ENCODE data around the gene POC1B.

Gene POC1B

DNA sequence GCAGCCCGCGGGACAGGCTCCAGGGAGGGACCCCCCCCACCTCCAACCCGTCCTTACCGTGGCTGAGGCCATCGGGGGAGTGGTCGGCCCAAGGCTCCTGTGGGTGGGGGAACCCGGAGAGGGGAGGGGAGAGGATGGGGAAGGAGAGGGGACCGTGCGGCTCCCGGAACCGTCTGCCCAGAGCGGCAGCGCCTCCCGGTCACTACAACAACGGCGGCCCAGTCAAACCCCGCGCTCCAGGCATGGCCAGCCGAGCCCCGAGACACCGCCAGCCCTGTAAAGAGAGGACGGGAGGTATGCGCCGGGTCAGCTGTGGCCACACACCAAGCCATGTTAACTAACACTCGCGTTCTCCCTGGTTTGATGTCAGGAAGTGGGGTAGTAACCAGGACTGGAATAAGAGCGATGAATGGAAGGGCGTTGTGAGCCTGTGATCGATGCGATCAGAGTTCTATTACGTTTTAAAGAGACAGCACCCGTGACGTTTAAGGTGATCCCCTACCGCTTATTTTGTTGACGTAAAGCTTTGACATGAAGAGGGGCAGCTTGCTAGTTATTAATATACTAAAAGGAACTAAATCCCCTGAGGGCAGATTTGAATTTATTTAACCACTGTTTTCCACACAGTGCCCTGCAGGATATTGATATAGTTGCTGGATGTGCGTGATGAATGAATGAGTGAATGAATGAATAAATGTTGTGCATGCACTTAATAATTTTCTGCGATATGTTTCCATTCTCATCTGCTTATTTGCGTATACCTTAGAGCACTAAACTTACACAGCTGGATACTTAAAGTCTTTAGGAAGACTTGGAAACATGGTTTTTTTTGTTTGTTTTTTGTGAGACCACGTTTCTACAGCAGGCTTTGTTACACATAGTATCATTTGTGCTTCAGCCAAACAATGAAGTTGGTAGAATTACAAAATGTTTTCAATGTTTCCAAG, at the start of gene POC1B:
TSS of gene POC1B (minus strand) at position 224 of the 947 bp plus-strand sequence. CDS start at position 72, 152 bp downstream.
- DNase-seq, result peak; percentile 20 to 62 (median 37)

GRCh38 chr12:89575374-89575773, 49.5 kb upstream of the POC1B start:
- no peak for DNase-seq

DNA sequence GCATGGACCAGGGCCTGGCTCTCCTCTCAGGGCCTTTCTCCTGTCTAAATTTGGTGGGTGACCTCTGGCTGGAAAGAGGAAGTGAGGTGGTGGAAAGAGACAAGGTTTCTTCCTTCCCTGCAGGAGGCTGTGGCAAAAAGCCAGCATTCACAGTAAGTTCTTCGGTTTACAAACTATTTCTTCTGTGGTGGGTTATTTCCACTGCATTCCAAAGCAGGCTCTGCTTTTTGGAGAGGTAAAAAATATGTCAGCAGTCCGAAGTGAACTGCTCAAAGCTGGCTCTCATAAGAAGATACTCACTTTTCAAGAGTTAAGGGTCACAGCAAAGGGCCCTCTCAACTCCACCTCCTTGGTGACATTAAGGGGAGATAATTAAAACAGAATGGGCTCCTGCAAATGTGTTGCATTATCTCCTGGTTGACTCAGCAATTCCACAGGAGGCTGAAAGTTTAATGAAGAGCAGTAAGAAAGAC, 48.9 kb upstream of the POC1B start:
- DNase-seq, result no peak

DNA sequence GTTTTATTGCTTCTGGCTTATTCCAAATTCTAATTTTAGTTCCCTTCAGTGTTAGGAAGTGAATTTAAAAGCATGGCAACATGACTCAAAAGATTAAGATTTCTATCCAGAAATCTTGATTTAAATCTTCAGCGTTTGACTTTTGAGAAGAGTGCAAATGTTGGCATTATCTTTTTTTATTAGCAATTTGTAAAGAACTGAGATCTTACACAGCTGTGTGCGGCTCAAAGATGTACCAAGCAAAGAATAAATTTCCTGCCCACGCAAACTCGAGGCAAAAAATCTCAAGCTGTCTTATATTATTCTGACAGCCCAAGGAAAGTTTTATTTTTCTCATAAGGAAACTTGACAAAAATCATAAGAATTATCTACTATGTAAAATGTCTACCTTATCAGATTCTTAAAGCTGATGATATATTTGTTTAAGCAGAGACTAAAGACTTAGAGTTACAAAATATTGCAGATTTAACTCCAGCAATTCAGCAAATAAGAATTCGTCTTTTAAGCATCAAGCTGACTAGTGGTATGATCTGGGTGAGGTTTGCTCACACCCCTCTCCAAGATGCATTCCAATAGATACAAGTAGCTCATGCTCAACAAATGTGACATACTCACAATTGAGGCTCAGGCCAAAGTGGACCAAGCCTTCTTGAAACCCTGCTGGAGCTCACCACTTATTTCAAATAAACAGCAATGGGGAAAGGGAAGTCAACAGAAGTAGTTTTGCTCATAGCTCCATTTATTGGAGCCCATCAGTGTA, 47.4 kb upstream of the POC1B start:
- DNase-seq, result no peak

- DNase-seq, result no peak
Measured at GRCh38 chr12:89571491-89572195, 45.8 kb upstream of the POC1B start.

DNA sequence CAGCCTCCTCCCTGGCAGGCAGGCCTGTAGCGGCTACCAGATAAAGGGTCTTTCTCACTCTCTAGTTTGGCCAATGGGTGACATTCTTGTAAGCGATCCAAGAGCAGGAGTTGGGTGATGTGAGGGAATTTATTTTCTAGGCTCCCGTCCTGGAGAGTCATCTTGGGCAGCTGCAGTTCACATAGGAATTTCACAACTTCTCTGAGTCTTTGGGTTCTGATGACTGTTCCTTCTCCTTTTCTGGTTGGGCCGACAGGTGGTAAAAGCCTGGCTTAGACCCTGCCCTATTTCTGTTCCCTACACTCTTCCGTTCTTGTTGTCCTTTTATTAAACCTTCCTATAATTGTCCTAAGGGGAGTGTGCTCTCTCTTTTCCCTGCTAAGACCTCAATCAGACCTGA, 42.6 kb upstream of the POC1B start:
- no peak for DNase-seq

DNA sequence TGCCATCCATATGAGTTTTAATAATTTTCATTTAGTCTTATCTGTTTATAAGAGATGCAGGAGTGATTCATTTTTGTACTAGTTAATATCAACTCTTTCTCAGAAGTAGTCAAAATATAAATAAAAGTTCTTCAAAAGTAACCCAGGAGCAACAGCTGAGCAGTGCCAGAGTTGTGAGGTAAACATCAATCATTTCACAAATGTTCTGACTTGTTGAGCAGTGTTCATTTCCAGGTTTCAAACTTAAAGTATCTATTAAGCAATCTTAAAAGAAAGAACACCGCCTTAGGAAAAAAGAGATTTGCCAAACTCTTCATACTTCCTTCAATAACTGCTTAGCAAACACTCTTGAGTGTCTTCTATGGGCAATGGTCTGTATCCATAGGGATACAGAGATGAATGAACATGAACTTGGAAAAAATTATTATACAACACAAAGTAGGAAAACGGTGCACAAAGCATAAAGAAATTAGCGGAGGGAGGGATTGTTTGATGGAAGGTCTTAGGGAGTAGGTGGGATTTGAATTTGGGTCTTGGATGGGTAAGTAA, 41.9 kb upstream of the POC1B start:
- no peak for DNase-seq

GRCh38 chr12:89566615-89567014, 40.8 kb upstream of the POC1B start:
- no peak for DNase-seq

GRCh38 chr12:89565002-89565401, 39.2 kb upstream of the POC1B start:
- DNase-seq, result no peak

- DNase-seq, result no peak
Measured at GRCh38 chr12:89559753-89560152, 33.9 kb upstream of the POC1B start.

DNA sequence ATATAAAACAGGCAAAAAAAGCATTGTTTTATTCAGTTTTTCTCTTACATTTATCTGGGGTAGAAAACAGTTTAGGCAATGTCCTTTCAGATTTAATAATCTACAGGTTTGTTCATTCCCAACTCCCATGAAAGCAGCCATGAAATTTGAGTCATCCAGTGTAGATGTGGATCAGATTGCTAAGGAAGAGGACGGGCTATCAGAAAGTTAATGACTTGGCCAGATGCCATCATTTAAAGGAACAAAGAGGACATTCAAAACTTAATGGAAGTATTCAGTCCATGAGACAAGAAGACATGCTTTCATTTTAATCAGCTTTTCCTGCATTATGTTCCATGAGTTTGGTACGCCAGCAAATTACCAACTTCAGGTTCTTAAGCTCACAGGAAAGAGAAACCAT, 31.1 kb upstream of the POC1B start:
- no peak for DNase-seq

- no peak for DNase-seq
Measured at GRCh38 chr12:89552376-89552775, 26.5 kb upstream of the POC1B start.

DNA sequence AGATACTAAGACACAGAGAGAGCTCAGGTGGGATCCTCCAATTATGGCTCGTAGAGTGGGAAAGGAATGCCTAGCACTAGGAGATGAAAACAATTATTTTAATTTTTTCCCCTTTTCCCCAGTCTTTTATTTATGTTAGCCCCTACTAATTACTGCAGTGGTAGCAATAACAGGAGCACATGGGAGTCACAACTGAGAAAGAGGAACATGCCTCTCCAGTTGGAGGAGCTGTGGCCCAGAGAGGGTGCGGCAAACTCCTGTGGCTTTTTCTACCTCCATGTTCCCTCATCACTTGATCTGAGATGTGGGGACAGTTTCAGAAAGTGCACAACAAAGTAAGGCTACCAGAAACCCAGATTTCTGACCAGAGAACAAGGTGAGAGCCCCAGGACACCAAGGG, 25.9 kb upstream of the POC1B start:
- no peak for DNase-seq

GRCh38 chr12:89547101-89547500, 21.3 kb upstream of the POC1B start:
- no peak for DNase-seq

- DNase-seq, result no peak
Measured at GRCh38 chr12:89546151-89546550, 20.3 kb upstream of the POC1B start.

DNA sequence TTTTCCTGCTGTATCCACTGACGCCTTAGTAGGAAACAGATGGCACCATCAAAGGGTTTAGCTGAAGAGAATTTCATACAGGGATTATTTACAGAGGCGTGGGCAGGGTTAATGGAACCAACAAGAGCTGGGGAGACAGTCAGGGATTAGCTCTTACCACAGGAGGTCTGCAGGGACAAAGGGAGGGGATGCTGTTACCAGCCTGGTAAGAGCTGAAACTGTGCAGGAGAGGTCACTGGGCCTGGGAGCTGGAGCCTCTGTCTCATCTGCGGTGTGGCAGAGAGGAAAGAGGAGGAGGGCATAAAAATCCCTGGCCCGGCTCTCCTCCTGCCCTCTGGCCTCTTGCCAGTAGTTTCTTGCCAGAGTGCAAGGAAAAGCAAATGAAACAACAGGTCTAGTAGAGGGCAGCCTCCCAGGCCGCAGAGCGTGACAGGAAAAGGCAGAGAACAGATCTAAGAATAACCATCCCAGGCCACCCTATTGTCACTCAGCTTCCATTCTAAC, 18.9 kb upstream of the POC1B start:
- no peak for DNase-seq

DNA sequence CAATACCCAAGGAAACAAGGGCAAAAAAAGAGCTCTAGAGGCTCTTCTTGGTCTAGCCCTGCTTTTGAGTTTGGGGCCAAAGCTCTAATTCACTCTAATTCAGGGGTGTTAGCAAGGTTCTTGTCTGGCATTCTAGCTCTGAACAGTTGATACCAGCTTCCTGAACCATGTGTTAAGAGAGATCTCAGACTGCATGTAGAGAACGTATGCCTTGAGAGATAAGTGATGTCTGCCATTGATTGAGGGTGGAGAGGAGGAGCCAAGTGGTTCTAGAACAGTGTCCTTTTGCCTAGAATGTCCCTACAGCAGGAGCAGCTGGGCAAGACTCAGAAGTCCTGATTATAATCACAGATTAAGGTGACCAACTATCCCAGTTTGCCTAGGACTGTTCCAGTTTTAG, 18.2 kb upstream of the POC1B start:
- no peak for DNase-seq

DNA sequence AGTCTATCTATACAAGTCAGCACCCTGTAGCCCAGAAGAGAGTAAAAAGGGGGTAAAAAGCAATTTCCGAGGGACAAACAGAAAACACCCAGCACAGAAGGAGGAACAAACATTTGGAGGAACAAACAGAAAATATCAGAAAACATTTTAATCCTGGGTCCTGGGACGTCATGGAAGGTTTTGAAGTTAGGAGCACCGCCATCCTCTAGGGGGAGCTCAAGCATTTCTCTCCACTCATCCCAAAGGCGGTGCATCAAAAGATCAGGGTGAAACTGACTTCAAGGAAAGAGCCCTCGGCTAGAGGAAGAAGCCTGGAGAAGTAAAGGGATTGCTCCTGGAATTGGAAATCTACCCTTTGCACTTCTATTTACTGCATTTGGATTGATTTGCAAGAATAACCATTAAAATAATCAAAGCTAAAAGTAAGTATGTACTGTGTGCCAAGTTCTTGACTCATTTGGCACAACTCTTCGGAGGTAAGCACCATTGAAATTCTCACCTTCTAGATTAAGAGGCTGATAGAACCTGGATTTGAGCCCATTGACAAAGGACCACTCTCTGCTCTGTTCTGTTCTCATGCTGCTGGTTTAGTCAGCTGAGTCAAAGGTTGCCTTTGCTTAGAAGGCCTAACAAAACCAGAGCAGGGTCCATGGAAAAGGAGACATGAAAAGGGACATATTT, 17.2 kb upstream of the POC1B start:
- DNase-seq, result peak; percentile 9 to 26 (median 16)

GRCh38 chr12:89542236-89542635, 16.4 kb upstream of the POC1B start:
- DNase-seq, result no peak

DNA sequence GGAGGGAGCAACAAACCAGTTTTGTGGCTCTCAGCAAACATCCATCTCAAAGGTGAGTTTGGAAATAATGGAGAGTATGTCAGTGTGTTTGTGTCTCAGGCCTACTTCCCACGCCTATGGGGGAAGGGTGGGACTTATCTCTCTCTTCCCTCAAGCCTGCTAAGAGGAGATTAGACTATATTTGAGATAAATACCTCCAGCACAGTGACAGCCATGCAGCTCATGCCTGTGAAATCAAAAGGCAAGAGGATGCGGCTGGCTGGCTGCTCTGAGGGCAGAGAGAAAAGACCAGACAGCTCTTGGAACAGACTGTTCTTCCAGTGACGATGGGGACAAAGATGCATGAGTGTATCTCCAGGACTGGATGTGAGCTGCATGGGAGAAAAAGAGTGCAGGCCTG, 14.7 kb upstream of the POC1B start:
- DNase-seq, result no peak

DNA sequence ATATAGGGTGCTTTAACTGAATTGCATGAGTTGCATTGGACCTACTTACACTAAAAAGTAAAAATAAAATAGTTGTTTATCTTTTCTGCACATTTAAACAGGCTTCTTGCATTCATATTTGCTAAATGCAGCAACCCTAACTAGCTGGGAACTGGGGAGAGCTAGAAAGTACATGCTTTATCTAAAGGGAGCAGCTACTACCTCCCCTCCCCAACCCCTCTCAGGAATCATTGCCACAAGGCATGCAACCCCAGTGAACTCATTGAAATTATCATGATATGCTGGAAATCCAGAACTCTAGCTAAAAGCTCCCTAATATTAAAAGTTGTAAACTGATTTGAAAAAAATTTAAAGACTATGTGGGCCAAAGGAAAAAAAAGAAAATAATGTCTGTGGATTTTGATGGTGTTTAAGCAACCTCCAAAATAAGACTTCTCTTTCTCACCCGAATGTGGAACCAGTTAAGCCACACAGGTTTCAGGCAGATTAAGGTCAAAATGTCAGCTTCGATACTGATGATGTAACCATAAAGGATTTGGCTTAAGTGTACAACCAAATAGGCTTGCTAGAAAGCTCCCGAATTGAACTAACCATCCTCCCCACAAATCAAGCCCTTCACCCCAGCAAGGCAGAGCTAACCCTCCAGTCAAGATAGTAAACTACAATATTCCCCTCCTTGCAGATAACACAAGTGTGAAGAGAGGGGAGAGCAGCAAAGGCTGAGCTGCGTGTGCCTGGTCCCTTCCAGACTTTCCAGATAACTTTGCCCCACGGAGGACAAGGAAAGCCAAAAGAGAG, 13.8 kb upstream of the POC1B start:
- no peak for DNase-seq

Measured in activated CD4-positive, CD25-positive, alpha-beta regulatory T cell (primary cell).